ENCODE measurements around the gene SLC29A1.

The SLC29A1 gene

GRCh38 chr6:44237813-44238433 is 14.5 kb downstream of the SLC29A1 start:
- DNase-seq = peak; percentile 67

- DNase-seq = no peak
Measured at GRCh38 chr6:44238687-44239350, 15.4 kb downstream of the SLC29A1 start.

GRCh38 chr6:44243345-44243744 is 19.9 kb downstream of the SLC29A1 start:
- DNase-seq = no peak

GRCh38 chr6:44245391-44245911 is 22.1 kb downstream of the SLC29A1 start:
- no peak for DNase-seq

- peak; percentile 76 for DNase-seq
Measured at GRCh38 chr6:44245912-44246662, 22.7 kb downstream of the SLC29A1 start.

GRCh38 chr6:44246663-44247337 is 23.4 kb downstream of the SLC29A1 start, which contains the start of gene HSP90AB1:
HSP90AB1 (plus strand) TSS chr6:44247101; CDS start chr6:44248630, 1,529 bp downstream.
- DNase-seq = peak; percentile 96

GRCh38 chr6:44247338-44248302 is 24.2 kb downstream of the SLC29A1 start:
- no peak for DNase-seq

- no peak for DNase-seq
Measured at GRCh38 chr6:44248579-44248978, 25.2 kb downstream of the SLC29A1 start.

- no peak for DNase-seq
Measured at GRCh38 chr6:44249082-44249748, 25.8 kb downstream of the SLC29A1 start.

- no peak for DNase-seq
Measured at GRCh38 chr6:44250067-44250717, 26.8 kb downstream of the SLC29A1 start.

- DNase-seq = no peak
Measured at GRCh38 chr6:44250718-44251123, 27.3 kb downstream of the SLC29A1 start.

GRCh38 chr6:44251576-44252524 is 28.5 kb downstream of the SLC29A1 start:
- DNase-seq = no peak

- no peak for DNase-seq
Measured at GRCh38 chr6:44253307-44254101, 30.1 kb downstream of the SLC29A1 start.

- no peak for DNase-seq
Measured at GRCh38 chr6:44254191-44255104, 31.1 kb downstream of the SLC29A1 start.

- DNase-seq = no peak
Measured at GRCh38 chr6:44255105-44255808, 31.9 kb downstream of the SLC29A1 start.

GRCh38 chr6:44255871-44256774 is 32.7 kb downstream of the SLC29A1 start:
- DNase-seq = no peak
